Activated effector memory CD4-positive, alpha-beta T cell treated with anti-CD3 and anti-CD28 coated beads, Interleukin-2, amount 50 U/mL, for 16 hours (primary cell): ENCODE measurements around the gene TGFB2.

Source experiments
- DNase-seq: peaks from one replicate; pipeline ENCODE4 v3.0.0-alpha.2; 2020

The TGFB2 gene

DNA sequence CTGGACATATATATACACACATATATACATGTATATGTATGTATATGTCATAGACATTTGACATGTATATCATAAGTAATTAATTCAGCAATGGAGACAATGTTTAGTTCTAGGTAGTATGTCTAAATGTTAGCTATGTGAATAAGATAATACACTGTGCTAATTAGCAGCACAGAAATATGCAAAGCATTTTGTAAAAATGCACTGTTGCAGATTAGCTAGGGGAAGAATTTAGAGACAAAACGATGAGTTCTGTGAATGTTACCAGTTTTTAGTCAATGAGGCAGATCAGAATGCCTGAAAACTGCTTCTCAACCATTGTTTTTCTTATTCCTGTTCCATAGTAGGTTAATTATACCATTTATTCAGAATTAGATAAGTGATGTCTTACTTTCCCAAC, 86.3 kb downstream of the TGFB2 start:
- DNase-seq, result no peak

DNA sequence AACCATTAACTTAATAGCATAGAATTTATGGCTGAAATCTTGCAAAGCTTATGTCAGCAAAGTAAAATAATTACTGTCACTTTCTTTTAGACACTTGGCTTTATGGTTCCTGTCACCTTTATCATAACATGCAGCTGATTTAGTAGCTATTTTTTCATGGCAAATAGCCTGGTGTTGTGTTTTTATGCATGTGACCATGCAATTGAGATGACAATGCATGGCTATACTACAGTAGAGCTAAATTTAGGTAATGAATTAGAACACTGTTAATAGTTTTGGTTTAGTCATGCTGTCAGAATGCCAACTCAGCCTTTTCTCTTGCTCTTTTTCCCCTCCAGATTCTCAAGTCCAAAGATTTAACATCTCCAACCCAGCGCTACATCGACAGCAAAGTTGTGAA, 88.6 kb downstream of the TGFB2 start:
- no peak for DNase-seq

DNA sequence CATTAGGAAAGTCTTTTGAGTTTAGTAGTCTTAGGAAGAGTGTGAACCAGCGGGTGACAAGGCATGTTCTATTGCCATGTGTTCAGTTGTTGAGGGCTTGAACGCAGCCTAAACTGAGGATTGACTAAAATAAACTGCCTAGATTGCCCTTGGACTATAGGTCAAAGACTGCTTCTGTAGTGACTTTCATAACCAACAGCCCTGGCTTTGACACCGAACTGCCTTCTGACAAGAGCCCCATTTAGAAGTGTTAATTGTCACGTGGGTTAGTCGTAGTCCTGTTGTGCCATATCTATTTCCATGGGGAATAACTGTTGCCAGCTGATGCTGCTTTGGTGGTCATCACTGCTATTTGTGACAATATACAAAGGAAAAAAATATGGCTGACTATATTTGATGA, 90.4 kb downstream of the TGFB2 start:
- no peak for DNase-seq

DNA sequence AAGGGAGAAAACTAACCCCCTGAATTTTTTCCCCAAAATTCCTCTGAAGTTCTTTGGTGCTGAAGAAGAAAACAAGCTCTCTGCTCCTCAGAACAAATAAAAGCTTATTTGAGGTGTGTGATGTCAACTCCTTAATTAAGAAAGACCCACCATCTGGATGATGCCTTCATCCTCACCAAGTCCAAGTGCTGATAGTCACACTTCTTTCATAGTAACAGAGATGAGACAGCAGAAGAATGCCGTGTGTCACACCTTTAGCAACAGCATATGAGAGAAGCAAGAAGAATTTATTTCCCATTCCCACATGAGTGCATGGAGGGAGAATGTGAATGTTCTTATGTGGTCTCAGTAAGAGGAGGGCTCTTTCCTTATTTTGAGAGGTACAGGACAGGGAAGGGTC, 91.2 kb downstream of the TGFB2 start:
- DNase-seq, result no peak

DNA sequence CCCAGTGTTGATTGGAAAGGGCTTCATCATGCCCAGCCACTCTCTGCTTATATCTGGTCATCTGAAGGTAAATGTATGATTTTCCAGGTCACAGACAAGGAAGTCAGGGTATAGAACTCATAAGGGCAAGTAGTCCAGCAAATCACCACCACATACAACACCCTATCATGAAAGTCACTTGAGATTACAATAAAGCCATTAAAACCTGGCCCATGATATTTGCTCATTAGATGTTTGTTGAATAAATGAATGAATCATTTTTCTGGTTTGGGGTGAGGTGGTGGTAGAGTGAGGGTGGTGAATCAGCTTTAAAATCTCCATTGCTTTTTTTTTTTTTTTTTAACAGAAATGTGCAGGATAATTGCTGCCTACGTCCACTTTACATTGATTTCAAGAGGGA, 91.9 kb downstream of the TGFB2 start:
- no peak for DNase-seq

DNA sequence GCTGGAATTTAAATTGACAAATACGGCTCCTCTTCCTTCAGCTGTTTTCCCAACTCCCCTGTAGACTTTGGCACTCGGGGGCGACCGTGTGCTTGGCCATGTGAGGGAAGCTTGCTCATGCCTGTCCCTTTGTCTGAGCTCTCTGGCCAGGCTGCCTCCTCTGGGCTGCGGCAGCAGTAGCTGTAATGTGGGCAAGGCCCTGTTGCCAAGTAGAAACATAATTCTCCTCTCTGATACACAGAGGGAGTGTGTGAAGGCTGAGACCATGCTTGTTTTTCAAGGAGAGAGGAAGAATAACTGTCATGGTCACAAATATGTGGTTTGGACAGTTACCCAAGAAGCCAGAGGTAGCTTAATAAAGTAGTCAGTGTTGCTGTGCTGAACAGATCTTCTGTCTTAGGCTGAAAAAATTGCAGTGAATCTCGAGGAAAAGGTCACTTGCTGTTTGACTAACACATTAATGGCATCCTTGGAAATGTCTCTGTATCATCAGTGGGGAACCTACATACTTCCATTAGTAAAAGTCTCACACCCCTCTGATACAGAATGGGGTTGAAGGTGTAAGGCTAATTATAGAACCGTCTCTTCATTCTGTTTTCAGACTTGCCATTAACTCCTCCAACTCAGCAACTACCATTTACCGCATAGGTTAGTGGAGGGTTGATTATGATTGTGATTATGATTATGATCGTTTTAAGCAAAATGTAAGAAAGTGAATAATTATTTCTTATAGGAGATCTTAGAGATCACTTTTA, 94.6 kb downstream of the TGFB2 start:
- DNase-seq, result no peak

DNA sequence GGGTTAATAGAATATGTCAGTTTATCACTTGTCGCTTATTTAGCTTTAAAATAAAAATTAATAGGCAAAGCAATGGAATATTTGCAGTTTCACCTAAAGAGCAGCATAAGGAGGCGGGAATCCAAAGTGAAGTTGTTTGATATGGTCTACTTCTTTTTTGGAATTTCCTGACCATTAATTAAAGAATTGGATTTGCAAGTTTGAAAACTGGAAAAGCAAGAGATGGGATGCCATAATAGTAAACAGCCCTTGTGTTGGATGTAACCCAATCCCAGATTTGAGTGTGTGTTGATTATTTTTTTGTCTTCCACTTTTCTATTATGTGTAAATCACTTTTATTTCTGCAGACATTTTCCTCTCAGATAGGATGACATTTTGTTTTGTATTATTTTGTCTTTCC, 98.1 kb downstream of the TGFB2 start:
- DNase-seq, result no peak

DNA sequence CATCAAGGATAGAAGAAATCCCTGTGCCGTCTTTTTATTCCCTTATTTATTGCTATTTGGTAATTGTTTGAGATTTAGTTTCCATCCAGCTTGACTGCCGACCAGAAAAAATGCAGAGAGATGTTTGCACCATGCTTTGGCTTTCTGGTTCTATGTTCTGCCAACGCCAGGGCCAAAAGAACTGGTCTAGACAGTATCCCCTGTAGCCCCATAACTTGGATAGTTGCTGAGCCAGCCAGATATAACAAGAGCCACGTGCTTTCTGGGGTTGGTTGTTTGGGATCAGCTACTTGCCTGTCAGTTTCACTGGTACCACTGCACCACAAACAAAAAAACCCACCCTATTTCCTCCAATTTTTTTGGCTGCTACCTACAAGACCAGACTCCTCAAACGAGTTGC, 99.0 kb downstream of the TGFB2 start:
- DNase-seq, result no peak

DNA sequence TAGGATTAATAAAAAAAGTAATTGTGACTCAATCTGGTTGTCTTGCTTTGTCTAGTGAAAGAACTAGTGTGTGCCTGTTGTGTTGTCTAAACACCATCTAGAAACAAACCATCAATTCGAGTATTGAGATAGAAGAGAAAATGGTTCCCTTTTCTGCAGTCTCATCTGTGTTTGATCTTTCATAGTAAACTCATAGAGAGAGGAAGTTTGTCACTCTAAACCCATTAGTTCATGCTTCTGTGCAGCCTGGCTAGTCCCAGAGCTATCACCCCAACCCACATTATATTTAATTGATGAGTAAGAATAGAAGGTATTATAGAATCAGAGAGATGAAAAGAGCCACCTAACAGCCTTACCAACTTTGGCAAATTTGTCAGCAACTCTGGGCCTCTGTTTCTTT, 99.5 kb downstream of the TGFB2 start:
- no peak for DNase-seq

DNA sequence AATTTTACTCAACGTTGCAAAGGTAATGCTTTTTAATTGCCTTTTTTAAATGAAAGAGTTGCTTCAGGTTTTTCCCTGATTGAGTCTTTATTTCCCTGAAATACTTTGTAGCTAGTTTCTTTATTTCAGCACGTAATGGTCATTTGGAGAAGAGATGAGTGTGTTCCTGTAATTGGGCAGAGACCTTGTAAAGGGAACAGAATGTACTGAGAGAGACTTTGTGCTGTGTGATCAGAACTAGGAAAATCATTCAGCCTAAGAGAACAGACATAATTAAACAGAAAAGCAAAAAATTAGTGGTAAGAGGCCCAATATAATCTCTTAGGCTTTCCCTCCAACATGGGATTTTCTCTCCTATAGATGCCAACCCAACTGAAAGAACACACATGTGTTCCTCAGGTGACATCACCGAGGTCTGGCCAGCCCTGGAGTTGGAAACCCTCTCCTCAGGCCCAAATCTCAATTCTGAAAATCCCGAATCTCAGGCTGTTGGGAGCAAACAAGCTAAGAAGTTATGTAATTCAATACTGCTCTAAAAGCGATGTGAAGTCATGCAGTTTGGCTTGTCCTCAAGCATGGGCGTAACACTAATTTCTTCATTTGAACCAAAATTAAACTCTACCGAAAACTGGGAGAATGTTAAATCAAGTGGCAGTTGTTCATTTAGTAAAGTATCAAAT, 102.0 kb downstream of the TGFB2 start:
- no peak for DNase-seq

DNA sequence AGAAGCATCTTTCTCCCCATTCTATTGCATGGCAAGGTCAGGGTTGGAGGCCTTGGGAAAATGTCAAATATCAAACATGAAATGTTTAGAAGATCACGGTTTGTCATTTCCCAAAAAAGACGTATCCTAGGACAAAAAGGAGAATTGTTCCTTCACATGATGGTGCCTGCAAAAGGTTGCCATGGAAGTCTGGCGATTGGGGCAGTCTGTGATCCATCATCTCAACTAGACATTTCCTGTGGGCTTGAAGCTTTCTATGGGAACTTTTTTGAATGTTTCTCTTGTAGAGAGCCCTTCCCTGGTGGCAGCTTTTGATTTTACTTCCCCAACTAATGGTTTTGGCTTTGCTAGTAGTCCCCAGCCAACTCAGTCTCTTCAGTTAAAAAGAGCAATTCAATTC, 106.3 kb downstream of the TGFB2 start:
- DNase-seq, result no peak

DNA sequence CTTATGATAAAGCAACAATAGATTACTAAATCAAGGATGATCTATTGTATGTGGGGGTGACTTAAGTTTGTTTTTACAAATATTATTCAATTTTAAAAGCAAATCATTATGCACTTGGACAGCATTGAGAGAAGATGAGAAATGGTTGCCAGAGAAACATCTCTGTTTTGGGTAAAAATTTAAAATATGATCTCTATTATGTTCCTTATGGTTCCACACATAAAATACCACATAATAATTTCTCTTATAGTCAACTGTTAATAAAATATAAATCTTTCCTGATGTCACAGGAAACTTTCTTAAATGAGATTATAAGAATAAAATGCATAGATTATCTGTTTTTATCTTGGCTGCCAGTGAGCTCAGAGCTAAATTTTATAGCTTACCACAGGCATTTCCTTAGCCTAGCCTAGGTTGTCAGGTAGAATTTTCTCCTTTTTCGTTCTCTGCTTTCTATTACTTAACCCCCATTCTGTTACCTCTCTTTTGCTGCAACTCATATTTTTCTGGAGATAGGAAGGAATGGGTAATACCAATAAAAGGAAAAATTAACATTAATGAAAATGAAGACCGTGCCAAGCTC, 109.7 kb downstream of the TGFB2 start:
- DNase-seq, result no peak

DNA sequence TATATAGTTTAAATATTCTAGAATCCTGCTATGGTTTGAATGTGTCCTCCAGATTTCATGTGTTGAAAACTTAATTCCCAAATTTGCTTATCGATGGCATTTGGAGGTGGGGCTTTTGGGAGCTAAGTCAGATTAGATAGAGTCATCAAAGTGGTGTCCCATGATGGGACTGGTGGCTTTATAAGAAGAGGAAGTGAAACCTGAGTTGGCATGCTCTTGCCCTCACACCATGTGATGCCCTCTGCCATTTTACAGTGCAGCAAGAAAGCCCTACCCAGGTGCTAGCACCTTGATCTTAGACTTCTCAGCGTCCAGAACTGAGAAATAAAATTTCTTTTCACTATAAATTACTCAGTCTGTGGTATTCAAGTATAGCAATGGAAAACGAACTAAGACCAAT, 111.3 kb downstream of the TGFB2 start:
- no peak for DNase-seq

DNA sequence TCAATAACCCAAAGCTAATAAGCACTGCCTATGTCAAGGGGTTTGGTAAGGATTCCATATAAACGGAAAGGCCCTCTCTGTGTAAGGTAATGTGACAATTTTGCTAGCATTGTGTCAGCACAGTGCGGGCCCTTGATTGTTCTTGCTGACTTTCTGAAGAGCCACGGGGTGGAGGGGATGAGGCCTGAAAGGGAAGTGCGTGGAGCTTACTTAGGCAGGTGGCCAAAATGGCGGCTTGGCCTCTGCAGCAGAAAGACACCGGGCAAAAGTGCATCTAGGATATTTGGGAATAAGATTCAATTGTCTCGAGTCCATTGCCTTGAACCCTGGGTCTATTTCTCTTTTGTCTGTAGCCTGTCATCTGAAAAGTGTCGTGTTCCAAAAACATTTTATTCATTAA, 114.3 kb downstream of the TGFB2 start:
- DNase-seq, result no peak

DNA sequence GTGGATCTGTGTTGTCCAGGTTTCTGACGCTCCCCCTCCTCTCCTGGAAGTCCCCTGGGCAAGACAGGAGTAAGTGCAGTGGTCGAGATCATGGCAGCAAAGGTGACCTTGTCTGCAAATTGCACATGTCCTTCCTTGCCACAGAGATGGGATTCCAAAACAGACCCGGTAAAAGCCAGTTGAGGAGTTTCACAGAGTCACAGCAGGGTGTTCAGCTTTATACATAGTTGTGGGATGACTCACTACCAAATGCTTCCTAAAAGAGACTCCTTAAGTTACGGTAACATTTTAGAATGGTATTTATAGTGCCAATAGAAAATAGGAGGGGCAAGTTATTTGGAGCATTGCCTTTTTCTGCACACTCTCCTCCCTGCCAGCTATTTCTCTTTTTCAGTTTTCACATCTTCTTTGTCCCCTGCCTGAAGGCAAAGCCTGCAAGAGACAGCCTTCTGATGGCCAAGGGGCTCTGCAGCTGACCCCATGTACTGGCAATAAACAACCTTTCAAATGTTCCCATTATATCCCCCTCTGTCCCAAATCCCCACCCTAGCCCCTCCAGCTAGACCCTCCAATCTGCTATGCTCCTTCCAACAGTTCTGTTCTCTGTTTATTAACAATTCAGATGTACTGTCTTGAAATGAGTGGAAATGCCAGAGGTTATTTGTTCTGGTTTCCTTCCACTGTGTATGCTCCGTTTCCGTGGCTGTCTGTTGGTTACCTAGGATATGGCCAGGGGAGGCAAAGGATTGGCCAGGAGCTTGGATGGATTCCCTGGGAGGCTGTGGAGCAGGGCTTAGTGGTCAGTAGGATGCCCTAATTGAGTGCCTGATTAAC, 115.0 kb downstream of the TGFB2 start:
- no peak for DNase-seq

DNA sequence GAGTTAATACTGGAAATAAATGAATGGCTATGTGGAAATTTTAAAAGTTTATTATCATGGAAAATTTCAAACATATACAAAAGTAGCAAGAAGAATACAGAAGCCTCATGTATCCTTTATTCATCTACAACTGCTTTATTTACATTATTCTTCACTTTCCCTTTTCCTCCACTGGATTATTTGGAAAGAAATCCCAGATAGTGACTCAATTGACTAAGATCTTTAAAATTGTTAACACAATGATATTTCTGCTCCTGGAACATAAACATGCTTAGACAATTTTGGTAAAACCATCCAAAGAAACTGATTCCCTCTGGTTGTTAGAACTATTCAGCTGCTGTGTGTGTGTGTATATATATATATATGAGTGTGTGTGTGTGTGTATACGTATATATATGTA, 116.2 kb downstream of the TGFB2 start:
- DNase-seq, result no peak

DNA sequence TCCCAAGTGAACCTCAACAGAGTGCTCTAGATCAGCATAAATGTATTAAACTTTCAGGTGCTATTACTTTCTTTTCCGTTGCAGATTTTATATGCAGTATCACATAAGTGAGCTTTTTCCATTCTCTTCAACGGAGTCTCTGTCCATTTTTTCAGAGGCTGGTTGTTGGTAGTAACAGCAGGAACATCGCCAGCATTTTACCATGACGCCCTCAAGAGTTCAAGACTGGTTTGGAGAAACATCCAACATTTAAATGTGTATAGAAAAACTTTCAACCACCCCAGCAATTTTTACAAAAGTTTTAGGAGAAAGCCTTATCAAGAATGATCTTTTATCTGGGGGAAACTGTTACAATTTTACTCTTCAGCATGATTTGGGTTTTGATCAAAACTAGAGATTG, 117.0 kb downstream of the TGFB2 start:
- DNase-seq, result no peak

DNA sequence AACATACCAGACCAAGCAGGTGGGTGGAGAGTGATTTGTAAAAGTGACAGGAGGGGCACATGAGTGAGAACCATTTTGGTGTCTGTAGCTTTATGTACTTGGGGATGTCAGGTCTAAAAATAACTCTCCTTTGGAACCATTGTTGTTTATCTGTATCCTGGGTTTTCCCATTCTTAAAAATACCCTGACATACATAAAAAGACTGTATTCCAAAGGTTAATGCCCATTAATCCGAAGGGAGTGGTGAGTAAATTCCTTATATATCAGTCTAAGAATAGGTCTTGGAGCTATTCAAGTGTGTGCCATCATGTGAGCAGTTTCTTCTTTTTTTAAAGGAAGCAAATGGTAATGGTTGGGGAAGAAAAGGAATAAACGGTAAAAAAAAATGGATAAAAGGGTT, 117.5 kb downstream of the TGFB2 start:
- no peak for DNase-seq

DNA sequence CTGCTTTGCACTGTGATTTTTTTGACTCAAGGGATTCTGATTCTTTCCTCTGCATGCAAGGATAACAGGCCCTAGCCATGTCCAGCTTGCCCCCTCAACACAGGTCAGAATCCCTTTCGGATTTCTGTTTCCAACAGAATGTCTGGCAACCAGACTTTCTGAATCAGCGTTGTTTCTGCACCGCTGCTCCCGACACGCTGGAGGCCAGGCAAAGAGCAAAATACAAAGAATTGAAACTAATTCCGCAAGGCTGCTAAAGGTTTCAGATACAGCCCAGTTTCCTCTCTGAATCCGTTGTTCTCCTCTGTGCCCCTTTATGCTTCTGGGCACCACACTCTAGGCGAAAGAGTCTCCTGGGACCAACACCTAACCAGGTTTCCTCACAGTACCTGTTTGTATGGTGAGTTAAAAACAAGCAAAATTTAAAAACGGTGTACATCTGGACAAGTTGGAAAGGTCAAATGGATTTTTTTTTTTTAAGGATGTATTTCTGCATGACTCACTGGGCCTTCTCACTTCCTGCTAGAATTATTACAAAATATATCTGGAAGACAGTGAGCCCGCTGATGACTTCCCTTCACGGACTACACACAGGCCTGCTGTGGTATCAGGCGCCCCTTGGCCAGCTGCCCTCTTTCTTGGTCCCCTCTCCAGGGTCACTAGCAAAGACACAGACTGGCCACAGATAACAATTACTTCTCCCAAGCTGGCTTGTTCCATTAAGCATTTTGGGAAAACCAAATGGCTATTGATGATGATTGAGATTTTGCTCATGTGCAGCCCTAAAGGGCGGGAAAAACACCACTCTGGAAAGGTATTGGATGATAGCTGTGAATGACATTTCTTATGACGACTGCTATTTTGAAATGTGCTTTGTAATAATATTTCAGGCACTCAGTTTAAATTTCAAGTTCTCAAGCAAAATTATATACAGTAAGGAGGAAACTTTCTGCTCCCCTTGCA, 118.3 kb downstream of the TGFB2 start:
- no peak for DNase-seq

DNA sequence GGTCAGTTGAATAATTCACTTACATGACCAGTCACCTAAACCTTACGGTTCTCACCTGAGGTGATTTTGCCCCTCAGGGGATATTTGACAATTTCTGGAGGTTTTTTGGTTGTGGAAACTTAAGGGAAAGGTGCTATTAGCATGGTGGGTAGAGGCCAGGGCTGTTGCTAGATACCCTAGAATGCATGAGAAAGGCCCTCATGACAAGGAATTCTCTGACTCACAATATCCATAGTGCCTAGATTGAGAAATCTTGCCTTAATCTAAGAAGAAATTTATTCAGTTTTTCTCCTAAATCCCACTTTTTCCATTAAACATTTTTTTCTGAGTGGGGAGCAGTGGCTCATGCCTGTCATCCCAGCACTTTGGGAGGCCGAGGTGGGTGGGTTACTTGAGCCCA, 119.7 kb downstream of the TGFB2 start:
- no peak for DNase-seq

DNA sequence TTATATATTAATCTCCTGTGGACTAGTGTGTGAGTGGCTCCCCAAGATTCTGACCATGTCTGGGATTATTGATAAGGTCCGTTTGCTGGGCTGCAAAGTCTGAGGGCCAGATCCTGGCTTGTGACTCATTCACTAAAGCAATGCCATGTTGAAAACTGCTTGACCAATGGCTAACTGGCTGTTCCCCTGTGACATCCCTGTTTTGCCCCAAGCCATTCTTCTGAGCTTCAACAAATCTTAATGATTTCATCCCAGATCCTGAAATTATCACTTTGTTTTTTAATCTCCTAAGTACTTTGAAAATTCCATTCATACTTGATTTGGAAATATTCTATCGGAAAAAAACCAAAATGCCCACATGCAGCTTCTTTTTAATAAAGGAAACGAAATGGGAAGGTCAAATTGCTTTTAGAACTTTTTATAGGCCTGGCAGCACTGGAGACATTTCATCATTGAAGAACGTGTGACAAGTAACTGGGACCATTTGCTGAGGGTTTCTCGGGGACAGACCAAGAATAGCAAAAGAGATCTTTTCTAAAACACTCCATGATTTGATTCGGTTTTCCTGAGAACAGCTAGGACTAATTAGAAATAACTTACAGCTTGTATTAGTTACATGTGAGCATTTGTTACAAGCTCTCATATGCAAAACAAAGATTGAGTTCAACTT, 121.3 kb downstream of the TGFB2 start:
- DNase-seq, result no peak
